ENCODE results near the gene SKAP2. TPM values are rescaled to one million over a fixed set of nuclear protein-coding genes. Genes with fewer than 3 reads are reported as not detected.

Gene SKAP2
- total and polyA plus RNA-seq, 10 of the 15 experiments (the other 5 are each of a cell fraction or from before 2014, with no cell fraction given): 10.9 to 40.6 (median 23.5) TPM

- ChIA-PET RAD21 (ENCODE audit: unreplicated experiment) (interaction anchor here (1.6 kb wide), 1 partner anchor 11 kb away, joined by 4 read pairs; no protein-coding TSS in a partner anchor), SMC1A (ENCODE audit: uncharacterized antibody, unreplicated experiment) (interaction anchor here (0.9 to 2.4 kb wide), 5 partner anchors 9 to 440 kb away, joined by 3 to 8 read pairs (median 5); no protein-coding TSS in a partner anchor), POLR2A (interaction anchor here (0.5 to 0.6 kb wide), 2 partner anchors 172 to 455 kb away, joined by 3 to 4 read pairs; no protein-coding TSS in a partner anchor), CTCF (interaction anchor here (0.9 to 1.9 kb wide), 2 partner anchors 8 to 468 kb away, joined by 4 to 5 read pairs; no protein-coding TSS in a partner anchor)
- Histone ChIP-seq H2AFZ (ENCODE audit: control insufficient read depth, low read depth, low read length) (no peak overlapping the region), H3K79me2 (ENCODE audit: control insufficient read depth, insufficient read depth, low read length) (no peaks in the 10 kb centered on the region), H3K9me3 (replicated peaks; ENCODE audit: control insufficient read depth, insufficient read depth, low read length) (no peaks in the 10 kb centered on the region), H3K4me3 (no peak overlapping the region), H3K4me1 (ENCODE audit: control insufficient read depth, insufficient read depth, low read length) (no peaks in the 10 kb centered on the region), H4K20me1 (ENCODE audit: control insufficient read depth, insufficient read depth) (no peaks in the 10 kb centered on the region), H3K27me3 (replicated peaks in 1 of 2; ENCODE audit: control insufficient read depth in 2 of 2, insufficient read depth in 2 of 2, low read length in 1 of 2) (no peaks in the 10 kb centered on the region), H3K9ac (ENCODE audit: control insufficient read depth, insufficient read depth, low read length) (no peak overlapping the region), H3K36me3 (ENCODE audit: control insufficient read depth in 2 of 2, insufficient read depth in 2 of 2, low read length in 1 of 2) (no peaks in the 10 kb centered on the region), H3K4me2 (ENCODE audit: control insufficient read depth, insufficient read depth) (no peak overlapping the region), H3K27ac (ENCODE audit: control insufficient read depth, insufficient read depth) (no peak overlapping the region)
- BruUV-seq (replicated peaks): no TSS peak
- ATAC-seq: no peak
- no peak for FAIRE-seq
- 73% methylated on average over 3 of the region's 3 CpGs for WGBS (ENCODE audit: insufficient coverage, insufficient replicate concordance, low lambda C conversion rate, missing lambda C conversion rate)
- TF ChIP-seq MEF2B (IDR thresholded peaks at IDR 0.05; ENCODE audit: partially characterized antibody, poor library complexity, severe bottlenecking) (no peak), ZNF274 (IDR thresholded peaks at IDR 0.05; ENCODE audit: insufficient read depth, insufficient read length) (no peak), SIX5 (IDR thresholded peaks at IDR 0.05; ENCODE audit: low read depth, low read length, severe bottlenecking) (no peak), NKRF (conservative IDR thresholded peaks at IDR 0.05) (no peak), SIN3A (IDR thresholded peaks at IDR 0.05; ENCODE audit: low read depth, low read length) (no peak), NR2F1 (conservative IDR thresholded peaks at IDR 0.05) (no peak), STAT1 (conservative IDR thresholded peaks at IDR 0.05) (no peak), RCOR1 (conservative IDR thresholded peaks at IDR 0.05; ENCODE audit: low read depth, low read length) (no peak), POU2F2 (IDR thresholded peaks at IDR 0.05; ENCODE audit: borderline replicate concordance, low read depth, low read length) (no peak), HDAC6 (IDR thresholded peaks at IDR 0.05; ENCODE audit: unreplicated experiment) (no peak), SPI1 (IDR thresholded peaks at IDR 0.05; ENCODE audit: borderline replicate concordance, insufficient read depth, low read depth, low read length) (no peak), USF2 (IDR thresholded peaks at IDR 0.05; ENCODE audit: borderline replicate concordance, low read depth, low read length) (no peak), ZNF24 (IDR thresholded peaks at IDR 0.05) (no peak), TCF3 (IDR thresholded peaks at IDR 0.05; ENCODE audit: borderline replicate concordance, insufficient read depth, low read depth, low read length) (no peak), NFYA (IDR thresholded peaks at IDR 0.05; ENCODE audit: borderline replicate concordance, low read depth, low read length) (no peak)
- DNase-seq (ENCODE audit: low read depth, low spot score): no peak
- intact Hi-C loops (cut with micrococcal nuclease; ENCODE audit: unreplicated experiment): no loop called here
- in situ Hi-C loops (cut with MboI): no loop called here
Measured at GRCh38 chr7:26694713-26695112, 169.7 kb downstream of the SKAP2 start.

All from GM12878 (cell line).